ENCODE measurements around the gene TMEM179. TPM values are rescaled to one million over a fixed set of nuclear protein-coding genes. Genes with fewer than 3 reads are reported as not detected.

TMEM179 gene
- total RNA-seq, 2 donors from 2014 or later, result 1.4 to 6.0 TPM

DNA sequence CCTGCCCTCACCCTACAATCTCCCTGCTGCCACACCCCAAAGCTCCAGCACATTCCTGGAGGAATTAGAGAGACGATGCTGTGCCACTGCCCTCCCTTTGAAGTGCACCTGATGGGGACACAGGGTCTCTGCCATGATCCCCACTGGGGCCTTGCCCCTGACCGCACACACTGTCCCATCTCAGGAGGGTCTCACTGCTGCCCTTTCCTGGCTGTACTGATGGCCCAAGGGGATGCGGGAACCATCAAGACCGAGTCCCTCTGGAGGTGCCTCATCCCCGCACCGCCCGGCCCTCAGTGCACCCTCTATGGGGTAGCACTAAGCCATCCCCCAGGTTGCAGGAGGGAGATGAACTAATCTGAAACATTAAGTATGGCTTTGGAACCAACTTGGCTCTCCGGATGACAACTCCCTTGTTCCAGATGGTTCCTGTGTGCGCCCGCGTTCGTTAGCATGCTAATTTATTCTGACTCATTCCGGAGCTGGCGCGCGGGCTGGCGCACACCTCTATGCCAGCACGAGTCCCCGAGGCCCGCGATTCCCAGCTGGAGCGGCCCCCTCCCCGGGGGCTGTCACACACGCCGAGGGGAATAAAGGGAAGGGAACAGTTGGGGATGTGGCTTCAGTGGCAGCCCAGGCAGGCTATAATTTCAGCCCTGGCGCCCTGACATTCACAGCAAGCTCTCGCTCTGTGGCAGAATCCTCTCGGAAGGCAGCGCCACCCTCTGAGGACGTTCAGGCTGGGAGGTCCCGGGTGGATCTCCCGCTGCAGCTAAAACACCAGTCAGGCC lies 59.2 kb downstream of the TMEM179 start:
- intact Hi-C loops (cut with DNase I), result no loop called here
- Histone ChIP-seq H3K27ac (no peak overlapping the region), H3K4me3 (no peak overlapping the region), H3K27me3 (replicated peaks; ENCODE audit: insufficient read depth) (peaks cover 14% of the 10 kb centered on the region), H3K4me1 (replicated peaks) (no peaks in the 10 kb centered on the region), H3K36me3 (no peaks in the 10 kb centered on the region), H3K9me3 (no peaks in the 10 kb centered on the region)
- no peak for DNase-seq (ENCODE audit: low spot score)
- 47% methylated on average over 32 of the region's 32 CpGs for WGBS
- TF ChIP-seq CTCF (IDR thresholded peaks at IDR 0.05) (no peak), POLR2A (IDR thresholded peaks at IDR 0.05) (no peak), POLR2AphosphoS5 (IDR thresholded peaks at IDR 0.05) (no peak)

DNA sequence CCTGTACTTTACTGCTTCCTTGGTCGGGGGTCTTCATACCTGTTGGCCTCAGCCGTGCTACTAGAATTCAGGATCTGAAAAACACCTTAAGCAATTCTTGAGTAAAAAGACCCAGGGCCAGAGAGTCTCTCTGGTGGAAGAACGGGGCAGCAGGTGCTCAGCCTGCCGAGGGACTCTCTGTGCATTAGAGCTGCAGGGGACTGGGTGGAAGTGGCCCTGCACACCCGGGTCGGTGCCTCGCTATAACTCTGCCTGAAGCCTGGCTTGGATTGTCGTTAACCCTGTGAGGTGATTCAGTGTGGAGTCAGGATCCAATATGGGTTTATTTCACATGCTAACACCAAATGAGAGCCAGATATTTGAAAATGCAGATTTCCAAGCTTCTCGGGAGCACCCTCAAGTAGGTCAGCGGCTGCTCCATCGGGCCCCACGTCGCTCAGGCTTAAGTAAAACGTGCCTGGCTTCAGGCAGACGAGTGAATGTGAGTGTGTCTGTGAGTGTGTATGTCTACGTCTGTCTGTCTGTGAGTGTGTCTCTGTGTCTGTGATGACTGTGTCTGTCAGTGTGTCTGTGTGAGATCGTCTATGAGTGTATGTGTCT lies 60.1 kb downstream of the TMEM179 start:
- no peaks in the 10 kb centered on the region for H3K4me1 ChIP-seq (replicated peaks)
- DNase-seq (ENCODE audit: low spot score), result no peak
- TF ChIP-seq CTCF (IDR thresholded peaks at IDR 0.05) (no peak), POLR2A (IDR thresholded peaks at IDR 0.05) (no peak), POLR2AphosphoS5 (IDR thresholded peaks at IDR 0.05) (no peak)
- H3K27ac ChIP-seq, result no peak overlapping the region
- H3K9me3 ChIP-seq, result no peaks in the 10 kb centered on the region
- H3K36me3 ChIP-seq, result no peaks in the 10 kb centered on the region
- H3K4me3 ChIP-seq, result no peak overlapping the region
- H3K27me3 ChIP-seq (replicated peaks; ENCODE audit: insufficient read depth), result peaks cover 14% of the 10 kb centered on the region
- WGBS, result 73% methylated on average over 17 of the region's 17 CpGs
- intact Hi-C loops (cut with DNase I), result no loop called here

DNA sequence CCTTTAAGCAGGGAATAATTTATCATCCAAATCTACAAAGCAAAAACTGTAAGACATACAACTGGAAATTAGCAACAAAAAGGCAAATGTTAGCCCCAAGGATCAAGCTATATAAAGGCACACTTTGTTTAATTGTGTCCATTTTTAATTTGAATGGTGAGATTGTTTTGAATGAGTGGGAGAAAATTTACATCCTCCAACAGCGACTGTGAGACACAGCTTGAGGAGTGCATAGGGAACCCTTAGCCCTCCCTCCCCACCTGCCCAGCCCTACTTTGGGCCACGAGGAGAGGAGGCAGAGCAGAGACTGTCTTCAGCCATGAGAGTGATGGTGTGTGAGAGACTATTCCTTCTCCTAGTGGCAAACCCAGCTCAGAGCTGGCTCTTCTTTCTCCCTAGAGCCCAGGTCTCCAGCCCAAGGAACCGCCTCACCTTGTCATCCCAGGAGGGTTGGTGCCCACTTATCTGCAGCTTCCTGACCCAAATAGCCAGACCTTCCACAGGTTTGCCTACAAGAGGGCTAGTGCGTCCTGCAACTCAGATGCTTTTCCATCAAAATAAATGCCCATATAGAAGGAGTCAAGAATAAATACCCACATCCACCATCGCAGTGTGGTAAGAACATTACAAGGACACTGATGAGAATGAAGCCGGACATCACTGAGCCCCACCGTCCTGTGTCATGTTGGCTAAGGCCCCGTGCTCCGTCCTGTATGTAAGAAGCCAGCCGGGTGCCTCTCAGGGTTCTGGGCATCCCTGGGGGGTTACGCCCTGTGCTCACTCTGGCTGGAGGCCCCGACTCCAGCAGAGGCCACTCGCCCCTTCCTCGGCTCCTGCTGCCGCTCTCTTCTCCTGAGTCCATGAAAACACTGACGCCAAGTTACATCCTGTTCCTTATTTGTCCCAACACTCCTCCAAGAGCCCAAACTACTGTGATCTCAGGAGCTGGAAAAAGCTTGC lies 61.4 kb downstream of the TMEM179 start:
- no peaks in the 10 kb centered on the region for H3K4me1 ChIP-seq (replicated peaks)
- no peak overlapping the region for H3K4me3 ChIP-seq
- H3K36me3 ChIP-seq, result no peaks in the 10 kb centered on the region
- H3K9me3 ChIP-seq, result no peaks in the 10 kb centered on the region
- WGBS, result 81% methylated on average over 16 of the region's 16 CpGs
- H3K27ac ChIP-seq, result no peak overlapping the region
- peaks cover 14% of the 10 kb centered on the region for H3K27me3 ChIP-seq (replicated peaks; ENCODE audit: insufficient read depth)
- TF ChIP-seq CTCF (IDR thresholded peaks at IDR 0.05) (no peak), POLR2AphosphoS5 (IDR thresholded peaks at IDR 0.05) (no peak), POLR2A (IDR thresholded peaks at IDR 0.05) (no peak)
- intact Hi-C loops (cut with DNase I), result no loop called here
- no peak for DNase-seq (ENCODE audit: low spot score)

GRCh38 chr14:104541905-104542465 lies 62.6 kb downstream of the TMEM179 start:
- Histone ChIP-seq H3K9me3 (no peaks in the 10 kb centered on the region), H3K27me3 (replicated peaks; ENCODE audit: insufficient read depth) (peaks cover 8% of the 10 kb centered on the region), H3K27ac (no peak overlapping the region), H3K4me1 (replicated peaks) (no peaks in the 10 kb centered on the region), H3K4me3 (no peak overlapping the region), H3K36me3 (no peaks in the 10 kb centered on the region)
- intact Hi-C loops (cut with DNase I), result no loop called here
- 86% methylated on average over 11 of the region's 11 CpGs for WGBS
- TF ChIP-seq POLR2AphosphoS5 (IDR thresholded peaks at IDR 0.05), result no peak
- no peak for TF ChIP-seq CTCF (IDR thresholded peaks at IDR 0.05)
- no peak for TF ChIP-seq POLR2A (IDR thresholded peaks at IDR 0.05)
- no peak for DNase-seq (ENCODE audit: low spot score)

Other genes starting within 250 kb of the TMEM179 start
- under 1 TPM in 1 of 2 donors, not detected in 1; 0.32 TPM for gene C14orf180, start 25.0 kb downstream of the TMEM179 start, total RNA-seq
- 100 to 1,000 TPM in 1 of 2 donors, 10 to 100 TPM in 1; 50.1 to 210 TPM for gene INF2, start 84.8 kb upstream of the TMEM179 start, total RNA-seq
- 10 to 100 TPM; 18.3 to 44.4 TPM for gene ADSS1, start 119.5 kb upstream of the TMEM179 start, total RNA-seq
- 100 to 1,000 TPM; 249 to 514 TPM for gene SIVA1, start 148.4 kb upstream of the TMEM179 start, total RNA-seq
- 100 to 1,000 TPM; 154 to 200 TPM for gene AKT1, start 191.0 kb upstream of the TMEM179 start, total RNA-seq
- 10 to 100 TPM; 28.4 to 40.9 TPM for gene ZBTB42, start 196.3 kb upstream of the TMEM179 start, total RNA-seq